Activated T-helper 2 cell treated with anti-CD3 and anti-CD28 coated beads, Interferon-gamma antibody, Interleukin-2, Interleukin-4, amounts not matched to agents 10 μg/mL and 5 μg/mL and 100 μg/mL, durations not matched to agents 14 hours and 24 hours and 36 hours (primary cell): ENCODE results near the gene GNRHR. TPM values are rescaled to one million over a fixed set of nuclear protein-coding genes. Genes with fewer than 3 reads are reported as not detected.
A peak's percentile ranks its signal among the peaks of the same experiment; 100 is the strongest.

ENCODE experiments used
- DNase-seq: peaks from one replicate; pipeline ENCODE4 v3.0.0; 2021; ENCODE audit warnings: low spot score
- H3K27ac Mint-ChIP-seq: one replicate; pipeline ENCODE4 v1.8.0; 2021; ENCODE audit warnings: mixed read lengths
- H3K27me3 Mint-ChIP-seq: one replicate; pipeline ENCODE4 v1.8.0; 2021; ENCODE audit warnings: low read depth, mixed read lengths
- H3K36me3 Mint-ChIP-seq: one replicate; pipeline ENCODE4 v1.8.0; 2021; ENCODE audit warnings: low read depth, mixed read lengths
- H3K4me1 Mint-ChIP-seq: one replicate; pipeline ENCODE4 v1.8.0; 2021; ENCODE audit warnings: low read depth, mixed read lengths
- H3K4me3 Mint-ChIP-seq: one replicate; pipeline ENCODE4 v1.8.0; 2021; ENCODE audit warnings: low read depth, mild to moderate bottlenecking, moderate library complexity, mixed read lengths
- H3K9me3 Mint-ChIP-seq: one replicate; pipeline ENCODE4 v1.8.0; 2021; ENCODE audit warnings: mixed read lengths
- intact Hi-C: fragments of 100-400 bp; cut with micrococcal nuclease; formaldehyde crosslinking; loops from one replicate; pipeline ENCODE4 v1.15.1; 2023
- total RNA-seq: library from RNA; stranded (reverse); gene quantifications from 2 replicates; pipeline ENCODE4 v1.2.3, GENCODE V29; 2022

Gene GNRHR
- total RNA-seq, 1 donor from 2014 or later, result not detected

GRCh38 chr4:67723949-67724348, 30.2 kb downstream of the GNRHR start:
- Mint-ChIP-seq H3K27ac (no peak overlapping the region), H3K4me3 (no peak overlapping the region), H3K27me3 (no peaks in the 10 kb centered on the region), H3K9me3 (peaks cover 19% of the 10 kb centered on the region), H3K4me1 (peaks cover 16% of the 10 kb centered on the region), H3K36me3 (peaks cover 49% of the 10 kb centered on the region)
- DNase-seq, result no peak
- intact Hi-C loops, result no loop called here

- Mint-ChIP-seq H3K4me3 (no peak overlapping the region), H3K27me3 (no peaks in the 10 kb centered on the region), H3K4me1 (peaks cover 16% of the 10 kb centered on the region), H3K27ac (no peak overlapping the region), H3K9me3 (peaks cover 15% of the 10 kb centered on the region), H3K36me3 (peaks cover 44% of the 10 kb centered on the region)
- no peak for DNase-seq
- intact Hi-C loops, result no loop called here
Observed at GRCh38 chr4:67723341-67723740, 30.8 kb downstream of the GNRHR start.

- Mint-ChIP-seq H3K27me3 (no peaks in the 10 kb centered on the region), H3K4me1 (peaks cover 11% of the 10 kb centered on the region), H3K27ac (no peak overlapping the region), H3K9me3 (peaks cover 7% of the 10 kb centered on the region), H3K4me3 (no peak overlapping the region), H3K36me3 (peaks cover 50% of the 10 kb centered on the region)
- DNase-seq, result no peak
- intact Hi-C loops, result no loop called here
Observed at GRCh38 chr4:67721770-67722597, 32.2 kb downstream of the GNRHR start.

DNA sequence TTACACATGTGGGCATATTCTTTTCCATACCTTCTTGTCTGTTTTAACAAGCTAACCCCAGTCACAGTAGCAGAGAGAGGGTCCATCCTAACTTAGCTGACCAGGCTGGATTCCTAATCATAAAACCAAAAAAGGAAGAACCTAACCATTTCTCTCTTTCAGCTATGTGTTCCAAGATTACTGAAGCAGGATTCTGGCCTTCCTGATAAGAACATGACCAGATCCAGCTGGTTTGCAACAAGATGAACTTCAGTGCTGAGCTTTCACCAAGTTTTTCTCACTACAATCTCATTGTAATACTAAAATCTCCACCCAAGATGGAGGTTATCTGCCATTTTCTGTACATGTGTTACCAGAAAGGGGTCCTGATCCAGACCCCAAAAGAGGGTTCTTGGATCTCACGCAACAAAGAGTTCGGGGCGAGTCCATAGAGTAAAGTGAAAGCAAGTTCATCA, 32.8 kb downstream of the GNRHR start:
- intact Hi-C loops, result no loop called here
- Mint-ChIP-seq H3K27me3 (no peaks in the 10 kb centered on the region), H3K4me3 (no peak overlapping the region), H3K4me1 (peaks cover 6% of the 10 kb centered on the region), H3K36me3 (peaks cover 53% of the 10 kb centered on the region), H3K27ac (no peak overlapping the region), H3K9me3 (peaks cover 3% of the 10 kb centered on the region)
- DNase-seq, result no peak

- Mint-ChIP-seq H3K4me1 (peaks cover 2% of the 10 kb centered on the region), H3K36me3 (peaks cover 55% of the 10 kb centered on the region), H3K4me3 (no peak overlapping the region), H3K27me3 (no peaks in the 10 kb centered on the region), H3K27ac (no peak overlapping the region), H3K9me3 (no peaks in the 10 kb centered on the region)
- intact Hi-C loops, result no loop called here
- no peak for DNase-seq
Observed at GRCh38 chr4:67719953-67720617, 34.1 kb downstream of the GNRHR start.

GRCh38 chr4:67718848-67719247, 35.3 kb downstream of the GNRHR start:
- no peak for DNase-seq
- intact Hi-C loops, result no loop called here
- no peak overlapping the region for H3K4me3 Mint-ChIP-seq
- no peaks in the 10 kb centered on the region for H3K27me3 Mint-ChIP-seq
- peaks cover 12% of the 10 kb centered on the region for H3K4me1 Mint-ChIP-seq
- peaks cover 59% of the 10 kb centered on the region for H3K36me3 Mint-ChIP-seq
- no peak overlapping the region for H3K27ac Mint-ChIP-seq
- H3K9me3 Mint-ChIP-seq, result no peaks in the 10 kb centered on the region

DNA sequence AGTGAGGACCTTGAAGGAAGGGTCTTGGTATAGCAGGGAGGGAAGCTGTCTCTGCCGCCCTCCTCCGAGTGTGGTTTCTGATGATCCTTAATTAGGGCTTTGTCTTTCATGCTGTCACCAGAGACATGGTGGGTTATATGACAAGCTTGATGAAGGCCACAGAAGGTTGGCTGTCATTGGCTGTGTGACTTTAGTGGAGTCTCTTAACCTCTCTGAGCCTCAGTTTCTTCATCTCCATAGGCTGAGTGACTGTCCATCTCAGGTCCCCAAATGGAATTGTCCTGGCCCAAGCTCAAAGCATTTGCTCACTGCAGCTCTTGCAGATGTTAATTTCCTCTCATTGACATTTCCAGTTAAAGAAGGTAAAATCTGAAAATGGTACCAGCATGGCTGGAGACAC, 36.6 kb downstream of the GNRHR start:
- no peak for DNase-seq
- Mint-ChIP-seq H3K27ac (no peak overlapping the region), H3K36me3 (peaks cover 56% of the 10 kb centered on the region), H3K4me1 (peaks cover 20% of the 10 kb centered on the region), H3K9me3 (no peaks in the 10 kb centered on the region), H3K4me3 (no peak overlapping the region), H3K27me3 (no peaks in the 10 kb centered on the region)
- intact Hi-C loops, result no loop called here

- intact Hi-C loops, result loop anchor here (1.0 kb wide), 1 partner anchor 14 kb away; the partner anchor contains the start of gene UBA6
- DNase-seq, result no peak
- H3K36me3 Mint-ChIP-seq, result peaks cover 38% of the 10 kb centered on the region
- peaks cover 28% of the 10 kb centered on the region for H3K4me1 Mint-ChIP-seq
- no peak overlapping the region for H3K4me3 Mint-ChIP-seq
- no peaks in the 10 kb centered on the region for H3K27me3 Mint-ChIP-seq
- no peaks in the 10 kb centered on the region for H3K9me3 Mint-ChIP-seq
- peak overlapping the region; percentile 95 for H3K27ac Mint-ChIP-seq
Observed at GRCh38 chr4:67714955-67715354, 39.2 kb downstream of the GNRHR start.

- no peaks in the 10 kb centered on the region for H3K27me3 Mint-ChIP-seq
- intact Hi-C loops, result loop anchor here (1.0 kb wide), 1 partner anchor 13 kb away; the partner anchor contains the start of gene UBA6
- H3K4me3 Mint-ChIP-seq, result peak overlapping the region; percentile 35
Observed at GRCh38 chr4:67714248-67714583, 40.0 kb downstream of the GNRHR start.

GRCh38 chr4:67713529-67714247, 40.5 kb downstream of the GNRHR start:
- peak overlapping the region; percentile 95 for H3K27ac Mint-ChIP-seq
- peaks cover 49% of the 10 kb centered on the region for H3K36me3 Mint-ChIP-seq
- H3K4me1 Mint-ChIP-seq, result peaks cover 28% of the 10 kb centered on the region
- H3K4me3 Mint-ChIP-seq, result peak overlapping the region; percentile 35
- DNase-seq, result no peak
- peaks cover 2% of the 10 kb centered on the region for H3K9me3 Mint-ChIP-seq
- H3K27me3 Mint-ChIP-seq, result no peaks in the 10 kb centered on the region
- intact Hi-C loops, result loop anchor here (1.0 kb wide), 1 partner anchor 12 kb away; the partner anchor contains the start of gene UBA6

More at GRCh38 chr4:67714248-67714583, 40.0 kb downstream of the GNRHR start:
- peaks cover 45% of the 10 kb centered on the region for H3K36me3 Mint-ChIP-seq
- peaks cover 28% of the 10 kb centered on the region for H3K4me1 Mint-ChIP-seq
- no peaks in the 10 kb centered on the region for H3K9me3 Mint-ChIP-seq
- peak overlapping the region; percentile 95 for H3K27ac Mint-ChIP-seq
- DNase-seq, result no peak

DNA sequence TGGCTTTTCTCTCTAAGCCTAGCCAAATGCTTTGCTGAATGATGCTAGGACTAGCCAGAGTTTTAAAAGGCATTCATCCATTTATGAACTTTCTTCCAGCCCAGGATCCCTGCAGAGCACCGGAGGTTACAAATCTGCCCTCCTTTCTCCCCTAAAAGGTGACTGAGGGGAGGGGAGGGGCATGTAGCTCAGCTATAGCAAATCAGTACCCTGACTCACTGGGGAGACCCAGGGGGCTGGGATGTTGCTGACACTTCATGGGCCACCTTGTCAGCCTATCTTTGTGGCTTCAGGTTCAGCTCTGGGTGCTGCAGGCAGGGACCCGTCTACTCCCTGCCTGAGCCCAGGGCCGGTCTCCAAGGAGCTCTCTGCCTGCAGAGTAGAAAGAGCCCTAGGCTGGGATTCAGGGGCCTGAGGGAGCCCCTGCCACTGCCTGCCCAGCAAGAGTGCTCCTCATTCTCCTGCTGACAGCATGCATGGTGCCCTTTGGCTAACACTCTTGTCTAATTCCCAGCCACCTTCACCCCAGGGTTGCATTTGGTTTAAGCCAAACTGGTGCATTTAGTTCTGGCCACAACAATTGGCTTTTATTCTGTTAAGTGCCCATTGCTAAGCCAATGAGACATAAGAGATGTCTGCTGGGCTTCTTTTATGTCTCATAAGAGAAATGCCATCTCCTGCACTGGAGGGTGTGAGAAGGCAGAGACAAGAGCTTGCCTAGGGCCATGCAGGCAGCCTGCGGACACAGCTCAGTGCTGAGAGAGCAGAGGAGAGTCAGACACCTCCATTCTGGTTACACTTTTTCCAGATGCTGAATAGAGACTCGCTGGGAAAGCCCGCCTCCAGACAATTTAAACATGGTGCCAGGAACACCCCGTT, 41.3 kb downstream of the GNRHR start:
- peaks cover 30% of the 10 kb centered on the region for H3K4me1 Mint-ChIP-seq
- intact Hi-C loops, result no loop called here
- H3K27ac Mint-ChIP-seq, result peak overlapping the region; percentile 95
- no peak for DNase-seq
- no peaks in the 10 kb centered on the region for H3K27me3 Mint-ChIP-seq
- peaks cover 54% of the 10 kb centered on the region for H3K36me3 Mint-ChIP-seq
- H3K4me3 Mint-ChIP-seq, result no peak overlapping the region
- H3K9me3 Mint-ChIP-seq, result peaks cover 10% of the 10 kb centered on the region
